ENCODE data around the gene TBC1D5.

DNA sequence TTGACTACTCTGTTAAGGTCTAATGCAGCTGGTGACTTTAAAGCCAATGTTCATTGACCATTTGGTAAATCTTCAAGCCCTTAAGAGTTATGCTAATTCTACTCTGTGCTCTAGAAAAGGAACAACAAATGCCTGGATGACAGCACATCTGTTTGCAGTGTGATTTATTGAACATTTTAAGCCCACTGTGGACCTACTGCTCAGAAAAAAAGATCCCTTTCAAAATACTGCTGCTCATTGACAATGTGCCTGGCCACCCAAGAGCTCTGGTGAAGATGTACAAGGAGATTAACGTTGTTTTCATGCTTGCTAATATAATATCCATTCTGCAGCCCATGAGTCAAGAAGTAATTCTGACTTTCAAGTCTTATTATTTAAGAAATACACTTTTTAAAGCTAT, 110.8 kb downstream of the TBC1D5 start:
- TF ChIP-seq POLR2A (IDR thresholded peaks at IDR 0.05; ENCODE audit: low read depth, low read length) (no peak), POLR2AphosphoS5 (IDR thresholded peaks at IDR 0.05; ENCODE audit: low read depth, low read length) (no peak), TAF1 (IDR thresholded peaks at IDR 0.05; ENCODE audit: low read depth, low read length) (no peak), SPI1 (IDR thresholded peaks at IDR 0.05; ENCODE audit: low read depth, low read length) (no peak)
